GM10248 (cell line): ENCODE measurements around the gene ARID3C.

Experiments used
- CTCF ChIA-PET: fragments of 300-600 bp; sonication (Branson Sonifier 250); formaldehyde crosslinking; extraction: SDS; loops from one replicate; lab custom pipeline; 2021; ENCODE audit warnings: antibody characterized with exemption; lab: Yijun Ruan, JAX
- POLR2A ChIA-PET: fragments of 350-650 bp; sonication (Branson Sonifier 250); formaldehyde crosslinking; extraction: SDS; loops from one replicate; lab custom pipeline; 2020; ENCODE audit warnings: antibody characterized with exemption; lab: Yijun Ruan, JAX
- DNase-seq: peaks from one replicate; pipeline ENCODE4 v3.0.0; 2012; ENCODE audit errors: extremely low spot score
- CTCF ChIP-seq: IDR thresholded peaks from 2 replicates; pipeline ENCODE4 v1.5.1; 2012; ENCODE audit warnings: mild to moderate bottlenecking, low read depth; ENCODE audit errors: extremely low read depth, missing control alignments, control extremely low read depth

Gene ARID3C

GRCh38 chr9:34599546-34599945 is 29.3 kb downstream of the ARID3C start:
- TF ChIP-seq CTCF, result no peak
- ChIA-PET POLR2A (interaction anchor here (0.6 kb wide), 1 partner anchor 49 kb away, joined by 3 read pairs; no protein-coding TSS in a partner anchor), CTCF (interaction anchor here (0.7 to 3.3 kb wide), 8 partner anchors 8 to 196 kb away, joined by 3 to 16 read pairs (median 8); no protein-coding TSS in a partner anchor)
- DNase-seq, result no peak

- CTCF ChIA-PET, result interaction anchor here (0.9 to 5.1 kb wide), 5 partner anchors 11 to 190 kb away, joined by 3 to 46 read pairs (median 6); partner anchors contain the start of gene SIGMAR1
- no peak for DNase-seq
- TF ChIP-seq CTCF, result no peak
- POLR2A ChIA-PET, result no interaction called here
Measured at GRCh38 chr9:34594177-34594576, 34.7 kb downstream of the ARID3C start.

GRCh38 chr9:34592895-34593601 is 35.8 kb downstream of the ARID3C start:
- ChIA-PET POLR2A (no interaction called here), CTCF (interaction anchor here (1.1 to 5.1 kb wide), 16 partner anchors 10 to 189 kb away, joined by 3 to 46 read pairs (median 12); partner anchors contain the start of genes RPP25L and SIGMAR1)
- no peak for TF ChIP-seq CTCF
- DNase-seq, result no peak

GRCh38 chr9:34591917-34592866 is 36.7 kb downstream of the ARID3C start:
- no peak for TF ChIP-seq CTCF
- POLR2A ChIA-PET, result no interaction called here
- CTCF ChIA-PET, result interaction anchor here (0.6 to 5.1 kb wide), 47 partner anchors 8 to 969 kb away, joined by 3 to 46 read pairs (median 5); partner anchors contain the start of genes DCTN3, RPP25L and SIGMAR1
- no peak for DNase-seq

- POLR2A ChIA-PET, result no interaction called here
- DNase-seq, result peak; percentile 91
Measured at GRCh38 chr9:34591248-34591916, 37.5 kb downstream of the ARID3C start.

More at GRCh38 chr9:34591248-34591916, 37.5 kb downstream of the ARID3C start:
- CTCF ChIA-PET, result interaction anchor here (0.6 to 5.1 kb wide), 46 partner anchors 9 to 968 kb away, joined by 3 to 46 read pairs (median 5); partner anchors contain the start of genes DCTN3, RPP25L and SIGMAR1
- peak; percentile 95 for TF ChIP-seq CTCF
